Iris pigment epithelial cell (primary cell): Measurements from ENCODE around the gene XKR3.
"Not testable (repeated sequence)": the region's sequence is repeated elsewhere in the genome, so short reads cannot be mapped to it uniquely, and the experiment has no call there.

Experiments used
- DNase-seq: peaks from one replicate; pipeline ENCODE4 v3.0.0-alpha.2; 2011; ENCODE audit warnings: low read depth

XKR3 gene

DNA sequence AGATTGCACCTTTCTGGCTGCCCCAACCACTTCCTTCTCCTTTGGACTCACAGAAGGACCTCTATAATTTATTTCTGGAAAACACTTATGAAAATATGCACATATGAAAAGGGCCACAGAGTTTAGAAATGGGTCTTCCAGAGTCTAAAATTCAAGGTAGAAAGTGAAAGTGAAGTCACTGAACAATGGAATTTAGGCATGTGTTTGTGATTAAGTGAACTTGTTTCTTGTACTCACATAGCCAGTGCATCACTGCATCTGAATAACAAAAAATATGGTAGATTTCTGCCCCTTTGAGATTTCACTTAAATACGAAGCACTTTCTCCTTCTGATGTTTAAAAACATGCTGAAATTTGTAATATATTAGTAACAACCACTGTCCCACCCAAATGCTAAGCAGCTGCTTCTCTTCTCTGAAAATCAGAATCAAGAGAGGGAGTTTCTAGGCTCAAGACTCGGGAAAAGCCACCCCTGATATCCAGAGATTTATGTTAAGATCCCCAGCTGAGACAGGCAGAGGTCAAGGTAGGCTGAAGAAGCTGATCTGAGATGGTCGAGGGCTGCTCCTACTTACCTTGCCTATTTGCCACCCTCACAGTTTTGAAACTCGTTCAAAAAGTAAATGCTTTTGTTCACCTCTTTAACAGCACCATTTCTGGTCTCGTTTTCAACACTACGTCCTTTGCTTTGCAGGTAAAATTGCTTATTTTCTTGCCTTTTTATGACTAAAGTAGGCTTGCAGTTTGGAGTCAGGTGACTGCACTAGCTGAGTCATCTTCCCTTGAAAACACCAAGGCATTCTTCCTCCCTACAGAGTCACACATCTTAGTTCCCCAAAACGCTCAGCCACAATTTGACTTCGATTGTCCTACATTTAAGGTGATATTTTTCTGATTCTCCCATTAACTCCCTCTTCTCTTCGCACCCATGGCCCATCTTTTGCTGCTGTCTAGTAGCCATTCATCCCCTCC, at the start of gene XKR3:
Gene XKR3 (minus strand): TSS at position 696 of the 972 bp plus-strand sequence. CDS start 17,338 bp downstream, outside the sequence.
- DNase-seq = no peak

DNA sequence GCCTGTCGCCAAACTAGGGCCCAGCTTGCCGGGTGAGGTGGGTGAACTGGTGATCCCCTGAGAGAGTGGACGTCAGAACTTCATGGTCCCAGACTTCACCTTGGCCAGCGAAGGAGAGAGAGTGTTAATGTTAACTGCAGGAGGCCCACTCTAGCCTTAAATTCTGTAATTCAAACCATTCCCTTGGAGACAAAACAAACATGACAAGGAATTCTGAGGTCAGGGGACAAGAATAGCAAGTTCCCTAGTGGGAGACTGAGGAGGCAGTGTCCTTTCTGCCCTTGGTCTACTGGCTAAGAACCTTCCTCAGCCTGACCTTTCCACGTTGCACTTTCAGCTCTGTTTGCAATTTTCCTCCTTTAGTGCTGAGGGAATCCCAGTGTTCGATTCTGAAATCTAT, 44.4 kb upstream of the XKR3 start:
- DNase-seq = not testable (repeated sequence)

DNA sequence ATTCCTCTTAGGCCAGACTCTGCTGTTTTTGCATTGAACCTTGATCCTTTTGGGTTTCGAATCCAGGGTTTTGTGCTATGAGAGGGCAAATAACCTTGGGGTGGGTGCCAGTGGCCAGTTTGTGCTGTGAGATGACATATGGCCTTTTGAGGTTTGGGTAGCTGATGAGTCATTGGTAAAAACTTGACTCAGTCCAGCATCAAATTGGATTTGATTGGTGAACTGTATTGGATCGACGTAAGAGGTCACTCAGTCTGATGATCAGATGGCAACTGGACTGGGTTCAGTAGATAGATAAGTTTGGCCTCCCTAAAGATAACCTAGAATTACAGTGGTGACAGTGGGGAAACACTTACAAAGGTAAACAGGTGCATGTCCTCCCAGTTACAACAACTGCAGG, 41.0 kb upstream of the XKR3 start:
- no peak for DNase-seq

DNA sequence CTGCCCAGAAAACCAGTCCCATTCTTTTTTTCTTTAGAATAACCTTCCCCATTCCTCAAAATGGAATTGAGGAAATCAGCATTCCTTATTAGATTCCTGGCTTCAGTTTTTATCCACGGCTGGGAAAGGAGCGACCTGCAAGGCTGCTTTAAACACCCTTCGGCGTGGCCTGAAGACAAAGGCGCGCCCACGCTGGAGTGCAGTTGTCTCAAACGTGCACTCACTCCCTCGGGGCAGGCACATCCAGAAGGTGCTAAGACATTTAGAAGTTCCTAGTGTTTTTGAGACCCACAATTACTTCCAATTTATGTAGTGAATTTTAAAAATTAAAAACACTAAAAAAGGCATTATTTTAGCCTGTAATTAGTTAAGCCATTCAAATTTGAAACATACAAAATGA, 31.6 kb upstream of the XKR3 start:
- DNase-seq = not testable (repeated sequence)

DNA sequence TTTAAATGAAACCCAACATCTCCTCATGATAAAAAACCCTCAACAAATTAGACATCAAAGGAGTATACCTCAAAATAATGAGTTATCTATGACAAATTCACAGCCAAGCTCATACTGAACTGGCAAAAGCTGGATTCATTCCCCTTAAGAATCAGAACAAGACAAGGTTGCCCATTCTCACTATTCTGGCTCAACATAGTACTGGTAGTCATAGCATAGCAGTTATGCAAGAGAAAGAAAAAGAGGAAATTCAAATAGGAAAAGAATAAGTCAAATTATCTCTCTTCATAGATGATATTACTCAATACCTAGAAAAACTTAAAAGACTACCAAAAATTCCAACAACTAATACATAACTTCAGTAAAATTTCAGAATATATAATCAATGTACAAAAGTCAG, 29.4 kb upstream of the XKR3 start:
- no peak for DNase-seq

DNA sequence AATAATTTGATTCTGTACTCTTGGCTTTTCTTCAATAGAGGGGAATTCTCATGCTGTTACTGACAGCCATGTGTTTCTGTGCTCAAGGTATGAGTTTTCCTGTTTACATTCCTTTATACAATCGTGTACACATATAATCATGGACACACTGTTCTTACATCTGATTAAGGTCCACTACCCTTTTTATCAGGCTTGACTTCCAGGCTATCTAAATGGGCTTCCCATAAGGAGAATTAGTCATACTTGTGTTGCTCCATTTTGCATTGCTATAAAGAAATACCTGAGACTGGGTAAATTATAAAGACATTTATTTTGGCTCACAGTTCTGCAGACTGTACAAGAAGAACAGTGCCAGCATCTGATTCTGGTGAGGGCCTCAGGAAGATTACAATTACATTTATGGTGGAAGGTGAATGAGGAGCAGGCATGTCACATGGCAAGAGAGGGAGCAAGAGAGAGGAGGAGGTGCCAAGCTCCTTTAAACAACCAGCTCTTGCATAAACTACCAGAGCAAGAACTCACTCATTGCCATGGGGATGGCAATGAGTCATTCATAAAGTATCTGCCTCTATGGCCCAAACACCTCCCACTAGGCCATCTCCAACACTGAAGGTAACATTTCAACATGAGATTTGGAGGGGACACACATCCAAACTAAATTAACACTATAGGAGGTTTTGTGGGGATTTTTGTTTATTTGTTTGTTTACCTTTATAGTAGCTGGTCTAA, 26.2 kb upstream of the XKR3 start:
- DNase-seq = peak; percentile 11

DNA sequence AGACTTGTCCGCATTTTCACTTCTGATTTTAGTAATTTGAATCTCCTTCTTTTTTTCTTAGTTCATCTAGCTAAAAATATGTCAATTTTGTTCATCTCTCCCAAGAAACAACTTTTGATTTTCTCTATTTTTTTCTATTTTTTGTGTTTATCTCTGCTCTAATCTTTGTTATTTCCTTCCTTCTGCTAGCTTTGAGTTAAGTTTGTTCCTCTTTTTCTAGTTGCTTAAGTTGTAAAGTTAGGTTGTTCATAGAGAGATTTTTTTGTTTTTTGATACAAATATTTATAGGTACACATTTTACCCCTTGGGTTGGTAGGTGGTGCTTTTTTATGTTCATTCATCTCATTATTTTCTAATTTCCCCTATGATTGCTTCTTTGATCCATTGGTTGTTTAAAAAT, 22.1 kb upstream of the XKR3 start:
- no peak for DNase-seq

DNA sequence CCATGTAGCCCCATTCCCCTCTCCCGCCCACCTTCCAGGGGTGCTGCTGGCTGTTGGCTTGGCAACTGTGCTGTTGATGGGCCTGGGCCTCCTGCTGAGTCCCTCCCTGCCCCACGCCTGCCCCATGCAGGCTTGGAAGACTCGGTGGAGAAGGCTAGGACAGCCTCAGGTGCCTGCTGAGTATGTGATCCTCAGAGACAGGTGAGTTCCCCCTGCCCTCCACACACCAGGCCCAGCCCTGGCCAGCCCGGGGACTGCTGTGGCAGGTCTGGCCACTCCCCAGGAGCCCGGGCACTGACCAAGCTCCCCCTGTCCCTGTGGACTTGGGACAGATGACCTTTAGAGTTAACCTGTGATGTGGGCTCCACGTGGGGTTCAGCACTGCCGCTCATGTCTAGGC, 20.7 kb upstream of the XKR3 start:
- DNase-seq = no peak

DNA sequence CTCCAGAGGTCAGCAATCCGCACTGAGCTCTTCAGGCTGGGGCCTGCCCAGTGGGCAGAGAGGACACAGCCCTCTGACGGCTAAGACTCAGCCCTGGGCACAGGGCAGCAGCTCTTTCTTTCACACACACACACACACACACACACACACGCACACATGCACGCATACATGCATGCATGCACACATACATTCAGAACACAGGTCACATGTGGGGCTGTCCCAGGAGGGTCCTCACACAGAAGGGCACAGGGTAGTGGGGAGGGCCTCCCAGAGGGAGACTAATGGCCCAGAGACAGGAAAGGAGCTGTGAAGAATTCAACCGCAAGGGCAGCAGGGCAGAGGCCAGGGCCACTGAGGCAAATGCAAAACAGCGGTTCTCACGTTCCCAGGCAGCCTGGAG, 20.3 kb upstream of the XKR3 start:
- DNase-seq = no peak

DNA sequence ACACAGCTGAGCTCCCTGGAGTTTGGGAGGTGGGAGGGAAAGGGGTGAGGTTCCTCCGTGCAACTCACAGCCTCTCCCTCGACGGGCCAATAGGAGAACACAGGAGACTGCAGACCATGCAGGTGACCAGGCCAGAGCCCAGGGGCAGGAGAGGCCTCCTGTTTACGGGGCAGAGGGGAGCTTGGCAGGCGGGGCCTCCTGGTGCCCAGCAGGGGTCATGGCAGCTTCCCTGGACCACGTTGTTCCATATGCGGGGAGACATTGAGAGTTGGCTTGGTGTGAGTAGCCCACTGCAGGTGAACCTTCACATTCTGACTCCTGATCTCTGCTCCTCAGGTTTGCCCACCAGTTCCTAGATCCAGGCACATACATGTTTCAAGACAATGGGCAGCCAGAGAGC, 19.3 kb upstream of the XKR3 start:
- DNase-seq = no peak

DNA sequence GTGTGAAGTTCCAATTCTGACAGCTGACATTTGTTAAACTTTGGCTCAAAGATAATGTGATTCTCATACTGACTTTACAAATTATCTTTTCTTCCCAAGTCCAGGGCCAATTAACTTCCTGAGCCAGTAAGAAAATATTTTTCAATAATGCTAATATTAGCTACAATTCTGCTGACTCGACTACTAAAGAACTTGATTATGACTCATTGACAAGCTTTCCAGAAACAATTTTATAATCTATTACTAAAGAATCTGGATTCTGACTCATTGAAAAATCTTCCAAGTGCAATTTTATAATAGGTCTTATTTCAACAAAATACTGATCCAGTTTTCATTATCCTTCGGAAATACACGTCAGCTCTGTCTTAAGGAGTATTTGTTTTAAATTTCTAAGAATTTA, 12.9 kb upstream of the XKR3 start:
- DNase-seq = no peak

DNA sequence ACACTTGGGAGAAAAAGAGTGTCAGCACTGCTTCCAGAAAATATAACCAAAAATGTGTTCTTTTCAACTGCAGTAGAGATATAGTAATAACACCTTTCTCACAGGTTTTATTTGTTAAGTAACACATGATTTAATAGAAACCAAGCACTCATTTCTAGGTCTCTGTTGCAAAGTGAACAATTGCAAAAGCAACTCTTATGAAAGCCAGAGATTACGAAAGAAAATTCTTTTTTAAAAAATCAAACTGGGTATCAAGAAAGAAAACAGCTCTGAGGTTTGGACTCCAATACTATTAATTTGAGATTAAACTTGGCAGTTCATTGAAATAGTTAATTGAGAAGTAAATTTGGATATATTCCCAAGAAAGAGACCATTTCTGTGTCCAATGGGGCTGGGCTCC, 9.8 kb upstream of the XKR3 start:
- DNase-seq = no peak

DNA sequence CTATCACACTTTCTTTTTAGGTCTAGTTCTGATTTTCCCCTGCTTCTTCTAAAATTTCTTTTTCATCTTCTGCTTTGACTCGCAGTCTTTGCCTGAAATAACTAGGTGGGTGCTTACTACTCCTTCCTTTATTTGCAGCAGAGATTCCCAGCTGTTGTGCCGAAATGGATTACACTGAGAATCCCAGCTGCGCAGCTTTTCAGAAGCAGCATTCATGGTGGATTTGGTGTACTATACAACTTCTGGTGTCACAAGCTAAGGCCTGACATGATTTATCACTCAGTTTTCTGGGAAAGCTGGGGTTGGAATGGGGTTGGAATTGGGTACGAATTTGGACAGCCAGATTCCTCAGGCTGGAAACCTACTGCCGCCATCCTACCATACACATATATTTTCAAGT, 6.0 kb upstream of the XKR3 start:
- no peak for DNase-seq

DNA sequence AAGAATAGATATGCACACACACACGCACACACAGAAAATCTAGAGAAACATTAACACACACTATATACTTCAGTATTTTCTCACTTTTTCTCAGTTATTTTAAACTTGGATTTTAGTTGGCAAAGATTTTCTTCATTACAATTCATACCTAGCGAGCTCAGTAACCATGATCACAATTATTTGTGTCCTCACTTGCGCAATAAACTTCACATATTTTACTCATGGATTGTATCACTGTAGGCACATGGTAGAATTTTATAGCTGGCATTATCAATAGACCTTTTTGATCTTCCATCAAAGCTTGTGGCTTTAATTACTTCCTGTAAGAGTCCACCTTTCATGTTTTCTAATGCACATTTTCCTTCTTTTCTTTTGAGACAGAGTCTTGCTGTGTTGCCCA, 4.8 kb upstream of the XKR3 start:
- no peak for DNase-seq

DNA sequence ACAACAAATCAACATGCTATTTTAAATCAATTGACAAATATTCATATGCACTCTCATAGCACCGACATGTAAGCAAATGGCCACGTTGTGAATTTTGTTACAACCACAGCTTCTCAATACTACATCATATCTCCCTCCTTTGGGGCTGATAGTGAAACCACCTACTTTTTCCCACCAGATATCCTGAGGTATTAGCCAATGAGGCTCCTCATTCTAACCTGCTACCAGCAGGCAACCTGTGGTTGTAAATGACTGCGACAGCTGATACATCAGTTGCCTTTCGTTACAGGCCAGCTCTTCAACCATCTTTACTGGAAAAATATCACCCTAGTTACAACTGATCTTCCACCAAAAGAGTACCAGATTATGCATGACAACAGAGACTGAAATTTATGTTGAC, 3.7 kb upstream of the XKR3 start:
- no peak for DNase-seq

DNA sequence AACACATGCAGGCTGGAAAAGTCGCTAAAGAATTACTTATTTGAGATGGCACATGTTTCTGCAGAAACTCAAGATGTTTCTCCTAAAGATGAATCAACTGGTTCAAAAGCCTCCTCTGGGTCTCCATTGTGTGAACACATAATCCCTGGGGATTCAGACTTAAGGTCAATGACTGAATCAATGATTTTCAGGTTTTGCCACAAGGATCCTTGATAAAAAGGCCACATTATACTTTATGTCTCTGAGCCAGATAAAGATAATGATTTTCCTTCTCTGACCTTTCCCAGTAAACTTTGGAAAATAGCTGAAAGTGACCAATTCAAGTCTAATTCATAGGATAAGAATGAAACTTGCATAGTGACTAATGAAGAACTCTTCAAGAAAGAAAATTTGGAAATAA, 2.3 kb upstream of the XKR3 start:
- no peak for DNase-seq

DNA sequence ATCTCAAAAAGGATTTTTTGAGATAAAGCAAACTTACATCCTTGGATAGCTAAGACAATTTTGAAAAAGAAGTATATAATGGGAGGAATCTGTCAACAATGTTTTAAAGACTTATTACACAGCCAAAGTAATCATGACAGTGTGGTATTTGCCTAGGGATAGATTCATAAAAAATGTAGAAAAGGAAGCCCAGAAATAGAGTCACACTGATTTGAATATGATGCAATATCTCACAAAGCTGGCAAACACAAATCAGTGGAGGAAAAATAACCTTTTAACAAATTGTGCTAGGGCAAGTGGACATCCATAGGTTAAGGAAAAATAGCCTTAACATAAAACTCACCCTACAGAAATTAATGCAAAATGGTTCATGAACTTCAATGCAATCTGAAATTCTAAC, 6.0 kb downstream of the XKR3 start:
- no peak for DNase-seq

DNA sequence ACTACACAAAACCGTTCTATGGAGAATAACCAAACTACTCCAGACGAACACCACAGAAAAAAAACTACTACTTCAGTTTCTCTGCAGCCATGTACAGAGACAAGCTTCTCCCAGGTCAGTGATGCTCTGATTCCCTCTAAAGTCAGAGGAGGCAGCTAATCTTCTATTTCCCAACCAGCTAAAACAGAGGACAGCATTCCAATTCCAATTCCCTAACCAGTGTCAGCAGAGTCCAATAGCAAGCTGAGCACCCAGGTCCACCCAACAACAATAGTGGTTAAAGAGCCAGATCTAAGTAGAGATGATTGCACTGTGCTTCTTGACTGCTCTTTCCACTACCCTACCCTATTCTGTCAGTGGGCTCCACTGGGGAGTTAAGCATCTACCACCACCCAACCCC, 6.7 kb downstream of the XKR3 start:
- no peak for DNase-seq

DNA sequence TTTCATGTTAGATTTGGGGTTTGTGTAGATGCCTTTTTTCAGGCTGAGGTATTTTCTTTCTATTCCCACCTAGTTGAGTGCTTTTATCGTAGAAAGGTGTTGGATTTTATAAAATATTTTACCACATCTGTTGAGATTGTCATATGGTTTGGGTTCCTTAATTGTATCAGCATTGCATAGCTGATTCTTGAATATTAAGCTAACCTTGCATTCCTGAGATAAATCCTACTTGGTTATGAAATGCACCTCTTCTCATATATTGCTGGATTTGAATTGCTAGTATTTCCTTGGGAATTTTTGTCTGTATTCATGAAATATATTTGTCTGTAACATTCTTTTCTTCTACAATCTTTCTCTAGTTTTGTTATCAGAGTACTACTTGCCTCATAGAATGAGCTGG, 10.1 kb downstream of the XKR3 start:
- DNase-seq = no peak

DNA sequence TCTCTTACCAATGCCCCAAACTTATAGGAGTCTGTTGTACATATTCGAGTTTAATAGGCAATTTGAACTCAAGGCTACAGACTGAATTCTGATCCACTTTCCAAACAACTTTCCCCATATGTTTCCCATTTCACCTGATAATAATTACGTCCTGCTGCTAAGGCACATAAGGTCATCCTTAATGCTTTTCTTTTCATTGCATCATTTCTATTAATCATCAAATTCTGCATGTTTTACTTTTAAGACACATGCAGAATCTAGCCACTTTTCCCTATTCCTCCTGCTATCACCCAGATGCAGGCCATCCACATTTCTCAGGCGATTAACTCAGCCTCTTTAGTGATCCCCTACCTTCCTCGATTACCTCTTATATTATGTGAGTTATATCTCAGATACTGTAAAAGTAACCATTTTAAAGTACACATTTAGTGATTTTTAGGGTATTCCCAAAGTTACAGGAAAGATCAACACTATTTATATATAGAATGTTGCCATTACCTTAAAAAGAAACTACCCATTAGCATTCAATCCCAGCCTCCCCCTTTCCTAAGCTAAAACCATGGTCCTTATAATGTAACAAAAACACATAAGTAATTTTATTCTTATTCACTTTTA, 14.9 kb downstream of the XKR3 start:
- no peak for DNase-seq

DNA sequence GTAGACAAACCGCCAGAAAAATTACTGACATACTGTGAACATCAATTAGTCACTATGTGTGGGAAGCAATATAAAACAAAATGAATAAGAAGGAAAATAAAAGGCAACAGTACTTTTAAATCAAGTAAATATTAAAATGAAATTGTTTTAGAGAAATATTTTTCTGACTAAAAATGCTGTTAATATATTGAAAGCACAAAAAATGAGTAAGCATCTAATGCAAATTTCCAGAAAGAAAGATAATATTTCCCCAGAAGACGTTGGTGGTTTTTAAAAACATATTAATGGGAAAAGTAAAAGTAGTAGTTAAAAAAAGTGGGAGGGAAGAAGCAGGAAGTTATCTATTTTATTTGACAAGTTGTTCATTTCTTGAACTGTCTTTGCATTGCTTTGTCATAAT, 16.5 kb downstream of the XKR3 start:
- no peak for DNase-seq

DNA sequence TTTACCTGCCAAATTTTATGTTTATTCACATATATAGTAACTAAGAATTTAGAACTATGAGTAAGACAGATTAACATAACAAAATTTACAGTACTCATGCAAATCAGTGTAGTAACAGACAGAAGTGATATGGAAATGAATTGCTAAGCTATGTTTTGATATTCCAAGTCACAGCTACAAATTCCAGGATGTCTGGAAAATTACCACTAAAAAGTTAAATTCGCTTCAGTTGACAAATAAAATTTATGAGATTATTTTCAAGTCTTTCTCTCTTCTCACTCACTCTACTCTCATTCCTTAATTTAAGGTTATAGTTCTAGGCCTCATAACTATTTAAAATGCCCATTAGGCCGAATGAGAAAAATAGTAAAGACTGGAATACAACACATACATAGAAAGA, 18.1 kb downstream of the XKR3 start:
- DNase-seq = no peak

DNA sequence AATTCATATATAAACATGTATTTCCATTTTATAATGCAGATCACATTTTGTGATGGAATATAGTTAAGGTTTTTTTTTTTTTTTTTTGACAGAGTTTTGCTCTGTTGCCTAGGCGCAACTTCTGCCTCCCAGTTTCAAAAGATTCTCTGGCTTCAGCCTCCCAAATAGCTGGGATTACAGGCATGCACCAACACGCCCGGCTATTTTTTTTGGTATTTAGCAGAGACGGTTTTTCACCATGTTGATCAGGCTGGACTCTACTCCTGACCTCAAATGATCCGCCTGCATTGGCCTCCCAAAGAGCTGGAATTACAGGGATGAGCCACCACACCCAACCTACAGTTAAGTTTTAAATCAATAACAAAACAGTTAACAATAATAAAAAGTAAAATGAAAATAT, 18.8 kb downstream of the XKR3 start:
- DNase-seq = no peak
